ENCODE results near the gene PFDN4.

DNA sequence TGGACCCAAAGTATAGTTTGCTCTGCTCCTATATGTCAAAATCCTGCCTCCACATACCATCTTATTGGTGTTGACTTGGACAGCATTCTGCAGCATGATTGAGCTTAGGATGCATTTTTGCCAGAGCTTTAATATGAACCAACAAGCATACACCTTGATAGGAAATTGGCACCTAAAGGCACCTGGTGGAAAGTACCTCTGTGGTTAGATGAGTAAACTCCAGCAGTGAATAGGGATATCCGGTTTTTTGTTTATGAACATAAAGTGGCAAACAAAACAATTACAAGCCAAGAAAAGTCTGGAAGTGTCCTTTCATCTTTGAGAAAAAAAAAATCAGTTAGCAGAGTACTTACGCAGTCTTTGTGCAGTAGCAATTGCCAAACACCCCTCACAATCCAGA lies 27.9 kb upstream of the PFDN4 start:
- TF ChIP-seq POLR2A (IDR thresholded peaks at IDR 0.05) (no peak), EP300 (IDR thresholded peaks at IDR 0.05; ENCODE audit: low read depth) (no peak)
- TF ChIP-seq, protein P1, sequence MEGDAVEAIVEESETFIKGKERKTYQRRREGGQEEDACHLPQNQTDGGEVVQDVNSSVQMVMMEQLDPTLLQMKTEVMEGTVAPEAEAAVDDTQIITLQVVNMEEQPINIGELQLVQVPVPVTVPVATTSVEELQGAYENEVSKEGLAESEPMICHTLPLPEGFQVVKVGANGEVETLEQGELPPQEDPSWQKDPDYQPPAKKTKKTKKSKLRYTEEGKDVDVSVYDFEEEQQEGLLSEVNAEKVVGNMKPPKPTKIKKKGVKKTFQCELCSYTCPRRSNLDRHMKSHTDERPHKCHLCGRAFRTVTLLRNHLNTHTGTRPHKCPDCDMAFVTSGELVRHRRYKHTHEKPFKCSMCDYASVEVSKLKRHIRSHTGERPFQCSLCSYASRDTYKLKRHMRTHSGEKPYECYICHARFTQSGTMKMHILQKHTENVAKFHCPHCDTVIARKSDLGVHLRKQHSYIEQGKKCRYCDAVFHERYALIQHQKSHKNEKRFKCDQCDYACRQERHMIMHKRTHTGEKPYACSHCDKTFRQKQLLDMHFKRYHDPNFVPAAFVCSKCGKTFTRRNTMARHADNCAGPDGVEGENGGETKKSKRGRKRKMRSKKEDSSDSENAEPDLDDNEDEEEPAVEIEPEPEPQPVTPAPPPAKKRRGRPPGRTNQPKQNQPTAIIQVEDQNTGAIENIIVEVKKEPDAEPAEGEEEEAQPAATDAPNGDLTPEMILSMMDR (IDR thresholded peaks at IDR 0.05): no peak

All from transverse colon (tissue), 3 donors.